HG02763 (cell line): ENCODE measurements around the gene DERA.
"Not testable (repeated sequence)": the region's sequence is repeated elsewhere in the genome, so short reads cannot be mapped to it uniquely, and the experiment has no call there.

Source experiments
- ATAC-seq: cut with Tn5 transposase; IDR thresholded peaks from one replicate; pipeline ENCODE4 v1.9.1; 2021; ENCODE audit warnings: mild to moderate bottlenecking, moderate library complexity; ENCODE audit not compliant: unreplicated experiment

Gene DERA

DNA sequence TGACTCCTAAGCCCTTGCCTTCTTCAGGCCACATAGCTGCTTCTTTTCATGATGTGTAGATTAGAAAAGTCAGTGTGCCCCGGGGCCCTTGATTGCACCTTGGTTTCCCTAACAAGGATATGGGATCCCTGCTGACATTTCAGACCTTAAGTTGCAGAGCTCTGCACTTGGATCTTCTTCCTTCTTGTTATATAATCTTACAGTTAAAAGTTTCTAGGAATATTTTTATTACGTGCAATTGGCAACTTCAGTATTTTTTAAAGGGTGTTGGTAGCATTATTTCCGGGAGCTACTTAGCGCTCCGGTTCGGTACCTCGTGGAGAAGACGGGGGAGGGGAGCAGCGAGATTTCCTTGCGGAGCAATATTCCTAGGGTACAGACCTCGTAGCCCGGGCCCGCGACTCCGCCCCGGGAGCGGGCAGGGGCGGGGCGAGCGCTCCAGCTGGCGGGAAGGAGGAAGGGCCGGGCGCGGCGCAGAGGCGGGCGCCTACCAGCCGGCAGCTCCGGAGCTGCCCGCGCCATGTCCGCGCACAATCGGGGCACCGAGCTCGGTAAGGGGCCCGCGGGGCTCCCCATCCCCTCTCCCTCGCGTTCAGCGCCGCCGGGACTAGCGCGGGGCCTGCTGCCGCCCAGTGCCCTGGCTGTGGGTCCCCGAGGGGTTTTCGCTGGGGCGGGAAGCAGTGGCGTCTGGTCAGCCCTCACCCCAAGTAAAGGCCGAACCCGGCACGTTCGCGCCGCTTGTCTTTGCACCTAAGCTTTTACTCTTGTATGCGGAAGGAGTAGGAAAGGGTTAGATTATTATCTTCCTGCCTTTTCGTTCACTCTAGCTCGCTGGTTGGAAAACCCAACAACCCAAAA, at the start of gene DERA:
DERA (plus strand) TSS at position 469 of the 858 bp plus-strand sequence; CDS start at position 521, 52 bp downstream.
- peak; percentile 97 for ATAC-seq

GRCh38 chr12:15861404-15861803, 49.7 kb upstream of the DERA start:
- ATAC-seq, result no peak

DNA sequence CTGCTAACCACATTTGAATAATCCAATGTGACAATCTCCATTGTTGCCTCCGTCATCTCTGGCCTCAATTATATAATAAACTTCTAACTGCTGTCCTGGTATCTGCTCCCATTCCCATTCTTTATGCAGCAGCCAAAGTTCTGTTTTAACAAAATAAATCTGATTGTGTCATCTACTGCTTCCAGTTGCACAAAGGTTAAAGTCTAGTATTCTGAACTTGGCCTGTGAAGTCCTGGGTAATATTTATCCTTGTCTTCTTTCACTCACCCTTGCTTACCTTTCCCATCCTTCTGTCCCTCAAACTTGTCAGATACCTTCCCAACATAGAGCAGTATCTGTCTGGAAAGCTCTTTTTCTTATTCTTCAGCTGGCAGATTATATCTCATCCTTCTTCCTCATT, 48.3 kb upstream of the DERA start:
- no peak for ATAC-seq

DNA sequence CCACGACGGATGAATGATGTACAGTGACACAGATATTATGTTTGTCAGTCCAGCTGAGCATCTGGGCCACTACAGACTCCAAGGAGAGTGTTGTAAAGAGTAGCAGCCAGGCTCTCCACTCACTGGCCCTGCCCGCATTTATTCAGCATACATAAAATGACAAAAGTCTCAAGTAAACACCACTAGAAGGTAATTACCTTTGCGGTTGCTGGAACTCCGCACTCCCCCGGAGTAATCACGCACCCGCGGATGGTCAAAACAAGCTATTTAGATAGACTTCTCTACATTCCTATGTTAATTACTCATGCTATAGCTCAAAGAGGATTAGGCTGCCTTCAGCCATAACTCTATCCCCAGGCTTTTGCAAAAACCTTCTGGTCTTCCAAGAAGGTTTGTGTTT, 47.8 kb upstream of the DERA start:
- ATAC-seq, result no peak

- peak; percentile 90 for ATAC-seq
These were observed 47.1 kb upstream of the DERA start for GRCh38 chr12:15863984-15864383.

DNA sequence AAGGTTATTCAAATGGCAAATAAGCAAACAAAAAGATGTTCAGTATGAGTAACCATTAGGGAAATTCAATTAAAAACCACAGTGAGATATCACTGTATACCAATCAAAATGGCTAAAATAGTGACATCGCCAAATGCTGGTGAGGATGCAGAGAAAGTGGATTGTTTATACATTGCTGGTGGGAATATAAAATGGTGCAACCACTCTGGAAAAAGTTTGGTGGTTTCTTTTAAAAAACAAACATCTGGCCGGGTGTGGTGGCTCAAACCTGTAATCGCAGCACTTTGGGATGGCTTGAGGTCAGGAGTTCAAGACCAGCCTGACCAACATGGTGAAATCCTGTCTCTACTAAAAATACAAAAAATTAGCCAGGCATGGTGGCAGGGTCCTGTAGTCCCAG, 42.9 kb upstream of the DERA start:
- ATAC-seq, result no peak

DNA sequence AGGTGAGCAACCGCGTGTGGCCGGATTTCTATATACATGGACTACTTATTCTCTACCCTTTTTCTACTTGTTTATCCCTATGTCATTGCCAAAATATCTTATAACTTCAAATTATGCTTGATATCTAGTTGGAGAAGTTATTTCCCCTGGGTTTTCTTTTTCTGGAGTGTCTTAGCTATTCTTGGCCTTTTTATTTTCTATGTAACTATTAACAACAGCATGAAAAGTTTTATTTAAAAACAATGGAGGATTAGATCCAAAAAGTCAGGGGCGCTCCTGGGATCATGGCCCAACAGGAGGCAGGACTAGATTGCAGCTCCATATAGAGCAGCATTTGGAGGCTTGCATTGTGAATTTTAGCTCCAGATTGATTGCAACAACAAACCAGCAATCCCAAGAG, 37.6 kb upstream of the DERA start:
- no peak for ATAC-seq

GRCh38 chr12:15874556-15875145, 36.5 kb upstream of the DERA start:
- not testable (repeated sequence) for ATAC-seq

DNA sequence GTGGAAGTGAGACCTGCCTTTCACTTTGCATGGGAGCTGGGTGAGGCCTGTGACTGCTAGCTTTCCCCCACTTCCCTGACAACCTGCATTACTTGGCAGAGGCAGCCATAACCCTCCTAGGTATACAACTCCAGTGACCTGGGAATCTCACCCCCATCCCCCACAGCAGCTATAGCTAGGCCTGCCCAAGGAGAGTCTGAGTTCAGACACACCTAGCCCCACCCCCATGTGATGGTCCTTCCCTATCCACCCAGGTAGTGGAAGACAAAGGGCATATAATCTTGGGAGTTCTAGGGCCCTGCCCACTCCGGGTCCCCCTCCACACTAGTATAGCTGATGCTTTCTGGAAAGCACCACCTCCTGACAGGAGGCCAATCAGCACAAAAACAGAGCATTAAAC, 35.3 kb upstream of the DERA start:
- ATAC-seq, result no peak

GRCh38 chr12:15879413-15879812, 31.7 kb upstream of the DERA start:
- no peak for ATAC-seq

- ATAC-seq, result no peak
These were observed 30.4 kb upstream of the DERA start for GRCh38 chr12:15880721-15881120.

DNA sequence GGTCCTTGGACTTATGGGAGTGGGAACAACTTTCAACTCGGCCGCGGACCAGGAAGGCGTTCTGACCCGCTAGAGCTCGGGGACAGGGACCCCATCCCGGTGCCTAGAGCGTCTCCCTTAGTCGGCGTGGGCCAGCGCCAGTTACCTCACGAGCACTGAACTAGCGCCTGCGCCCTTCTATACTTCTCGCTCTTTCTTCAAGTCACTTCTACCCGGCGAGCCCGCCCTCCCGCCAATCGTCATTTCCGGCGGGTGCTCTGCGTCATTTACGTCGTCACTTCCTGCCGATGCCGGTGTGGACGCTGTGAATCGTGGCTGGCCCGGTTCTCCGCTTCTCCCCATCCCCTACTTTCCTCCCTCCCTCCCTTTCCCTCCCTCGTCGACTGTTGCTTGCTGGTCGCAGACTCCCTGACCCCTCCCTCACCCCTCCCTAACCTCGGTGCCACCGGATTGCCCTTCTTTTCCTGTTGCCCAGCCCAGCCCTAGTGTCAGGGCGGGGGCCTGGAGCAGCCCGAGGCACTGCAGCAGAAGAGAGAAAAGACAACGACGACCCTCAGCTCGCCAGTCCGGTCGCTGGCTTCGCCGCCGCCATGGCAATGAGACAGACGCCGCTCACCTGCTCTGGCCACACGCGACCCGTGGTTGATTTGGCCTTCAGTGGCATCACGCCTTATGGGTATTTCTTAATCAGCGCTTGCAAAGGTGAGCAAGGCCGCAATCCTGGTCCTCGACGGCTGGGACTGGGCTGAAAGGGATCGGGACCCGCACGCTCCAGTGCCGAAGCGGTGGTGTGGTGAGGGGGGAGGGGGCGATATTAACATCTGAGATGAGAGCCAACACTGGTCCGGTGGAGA, 28.8 kb upstream of the DERA start, which contains the start of gene STRAP:
STRAP (plus strand) TSS at position 270 of the 854 bp plus-strand sequence; CDS start at position 591, 321 bp downstream.
- peak; percentile 96 for ATAC-seq

- no peak for ATAC-seq
These were observed 27.6 kb upstream of the DERA start for GRCh38 chr12:15883536-15883935.

DNA sequence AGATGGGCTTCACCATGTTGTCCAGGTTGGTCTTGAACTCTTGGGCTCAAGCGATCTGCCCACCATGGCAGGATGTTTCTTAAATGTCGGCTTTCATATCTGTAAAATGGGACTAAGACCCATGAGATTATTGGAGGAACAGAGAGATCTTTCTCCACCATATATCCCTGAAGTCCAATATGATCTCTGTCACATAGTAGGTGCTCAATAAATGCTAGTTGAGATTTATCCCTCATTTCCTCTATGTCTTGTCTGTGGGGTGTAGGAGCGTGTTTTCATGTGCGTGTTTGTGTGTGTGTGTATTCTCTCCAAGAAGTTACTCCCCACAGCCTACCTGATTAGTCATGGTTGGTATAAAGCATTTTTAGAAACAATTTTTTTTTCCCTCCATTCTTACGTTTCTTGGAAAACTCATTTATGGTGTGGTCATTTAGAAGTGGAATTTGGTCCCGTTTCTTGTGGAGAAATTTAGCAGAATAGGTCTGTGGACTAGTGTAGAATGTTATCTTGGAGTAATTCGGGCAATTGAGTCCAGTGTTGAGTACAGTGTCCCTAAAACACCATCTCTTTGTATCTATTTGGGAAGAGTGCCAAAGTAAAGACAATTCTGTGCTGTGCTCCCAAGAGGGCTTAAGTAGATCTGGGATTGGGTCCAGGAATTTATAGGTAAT, 24.6 kb upstream of the DERA start:
- ATAC-seq, result no peak

DNA sequence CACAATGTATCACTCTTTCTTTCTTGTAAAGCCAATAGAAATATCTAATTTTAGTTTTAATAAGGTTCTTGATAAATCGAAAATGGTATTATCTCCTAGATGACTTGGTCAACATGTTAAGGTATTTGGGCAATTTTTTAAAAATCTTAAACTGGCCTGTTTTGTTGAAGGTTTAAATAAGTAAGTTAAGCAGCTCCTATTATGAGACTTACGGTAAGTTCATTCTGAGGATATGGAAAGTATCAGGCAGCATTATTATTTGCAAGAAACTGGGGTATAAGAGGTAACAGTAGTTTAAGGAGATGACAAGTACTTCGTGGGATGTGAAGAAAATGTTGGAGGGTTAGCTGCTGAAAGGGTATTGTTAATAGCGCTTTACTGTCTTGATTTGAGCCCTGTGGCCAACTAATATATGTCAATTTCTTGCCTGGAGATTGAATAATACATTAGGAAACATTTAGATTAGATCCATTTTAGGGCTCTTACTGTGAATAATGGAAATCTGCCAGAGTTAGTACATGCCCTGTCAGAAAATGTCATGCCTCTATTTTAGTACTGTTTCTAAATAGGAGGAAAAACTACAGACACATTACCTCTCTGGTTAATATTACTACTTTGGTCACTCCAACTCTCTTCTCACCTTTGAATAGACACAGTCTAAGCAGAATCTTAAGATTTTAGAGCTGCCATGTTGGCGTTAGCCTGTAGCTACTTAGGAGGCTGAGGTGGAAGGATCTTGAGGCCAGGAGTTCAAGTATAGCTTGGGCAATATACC, 23.9 kb upstream of the DERA start:
- ATAC-seq, result no peak

DNA sequence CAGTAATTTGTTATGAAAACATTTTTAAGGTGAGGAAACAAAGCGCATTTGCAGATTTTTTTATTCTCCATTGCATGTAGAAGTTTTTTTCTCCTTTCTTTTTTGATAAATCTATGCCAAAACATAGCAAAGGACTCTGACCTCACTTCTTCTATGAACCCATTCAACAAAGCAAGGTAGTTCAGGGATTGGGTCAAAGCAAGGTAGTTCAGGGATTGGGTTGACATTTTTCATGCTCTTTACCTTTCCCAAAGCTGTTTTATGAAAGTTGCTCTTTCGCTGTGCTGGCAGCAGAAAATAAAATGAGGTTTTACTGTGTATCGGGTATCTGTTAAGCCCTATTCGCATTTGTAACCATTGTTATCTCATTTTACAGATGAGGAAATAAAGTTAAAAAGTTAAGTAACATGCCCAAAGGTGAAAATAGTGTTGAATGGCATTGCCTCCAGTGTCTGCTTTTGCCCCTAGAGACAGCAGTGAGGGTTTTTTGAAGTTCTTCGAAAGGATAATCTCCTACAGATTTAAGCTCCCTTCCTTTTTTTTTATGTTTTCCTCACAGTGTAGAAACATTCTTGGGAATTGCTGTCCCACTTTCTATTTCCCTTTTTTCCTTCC, 18.4 kb upstream of the DERA start:
- no peak for ATAC-seq

DNA sequence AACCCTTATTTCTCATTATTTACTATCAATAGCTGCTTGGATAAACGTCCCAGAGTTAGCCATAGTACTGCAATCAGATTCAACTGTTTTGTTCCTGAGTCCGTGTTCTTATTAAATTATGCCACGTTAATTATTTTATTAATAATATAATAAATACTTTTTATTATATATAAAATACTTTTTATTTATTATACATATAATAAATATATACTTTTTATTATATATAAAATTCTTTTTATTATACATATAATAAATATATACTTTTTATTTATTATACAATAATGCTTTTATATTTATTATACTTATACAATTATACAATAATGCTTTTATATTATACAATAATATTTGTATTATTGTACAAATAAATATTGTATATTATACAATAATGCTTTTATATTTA, 17.9 kb upstream of the DERA start:
- no peak for ATAC-seq

DNA sequence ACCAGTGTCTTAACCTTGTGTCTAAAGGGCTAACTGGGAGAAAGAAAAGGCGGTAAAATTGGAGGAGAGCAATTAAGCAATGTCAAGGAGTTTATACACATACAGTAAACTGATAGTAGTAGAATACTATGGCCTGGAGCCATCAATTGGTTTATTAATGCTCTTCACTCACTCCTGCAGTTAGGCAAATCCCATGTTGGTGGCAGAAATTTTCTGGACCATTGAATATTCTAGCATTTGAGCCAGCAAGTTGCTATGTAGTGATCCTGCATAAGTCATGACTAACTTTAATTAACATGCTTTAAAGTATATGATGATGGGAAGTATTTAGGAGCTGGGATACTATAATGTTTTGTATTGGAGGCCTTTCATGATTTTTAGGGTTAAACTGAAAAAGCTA, 14.3 kb upstream of the DERA start:
- ATAC-seq, result no peak

DNA sequence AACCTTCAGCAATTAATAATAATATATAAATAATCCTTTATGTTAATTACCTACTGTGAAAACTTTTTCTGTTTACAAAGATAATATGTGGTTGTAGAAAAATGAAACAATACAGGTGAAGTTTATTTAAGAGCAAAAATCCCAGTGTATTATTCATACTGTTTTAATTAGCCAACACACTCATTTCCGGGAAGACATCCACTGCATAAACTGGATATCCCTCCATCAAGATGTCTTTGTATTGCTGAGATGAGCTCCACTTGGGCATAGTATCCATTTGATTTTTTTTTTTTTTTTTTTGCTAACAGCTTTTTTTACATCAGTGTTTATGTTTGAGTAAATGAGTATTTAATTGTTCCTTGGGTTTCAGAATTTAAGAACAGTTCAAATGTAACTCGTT, 13.7 kb upstream of the DERA start:
- no peak for ATAC-seq
